Measurements from ENCODE around the gene PRKCSH.
"Not testable (repeated sequence)": the region's sequence is repeated elsewhere in the genome, so short reads cannot be mapped to it uniquely, and the experiment has no call there.

Gene PRKCSH

GRCh38 chr19:11457115-11457514 lies 21.7 kb downstream of the PRKCSH start:
- no peak for TF ChIP-seq SUZ12 (IDR thresholded peaks at IDR 0.05)
- no peak for TF ChIP-seq BHLHE40 (IDR thresholded peaks at IDR 0.05; ENCODE audit: borderline replicate concordance)
- TF ChIP-seq FOXM1 (IDR thresholded peaks at IDR 0.05; ENCODE audit: borderline replicate concordance): no peak
- no peak for TF ChIP-seq L3MBTL2 (conservative IDR thresholded peaks at IDR 0.05)
- TF ChIP-seq PKNOX1 (IDR thresholded peaks at IDR 0.05): no peak
- no peak for TF ChIP-seq ARNT (IDR thresholded peaks at IDR 0.05)
- ChIA-PET POLR2A (interaction anchor here (1.3 kb wide), 1 partner anchor 82 kb away, joined by 6 read pairs; the partner anchor contains the start of gene SWSAP1), CTCF (interaction anchor here (1.0 kb wide), 1 partner anchor 25 kb away, joined by 5 read pairs; no protein-coding TSS in a partner anchor)
- no peak for DNase-seq (ENCODE audit: extremely low spot score)

- no peak for DNase-seq (ENCODE audit: extremely low spot score)
- no peak for TF ChIP-seq L3MBTL2 (conservative IDR thresholded peaks at IDR 0.05)
- TF ChIP-seq ARNT (IDR thresholded peaks at IDR 0.05): no peak
- ChIA-PET CTCF (interaction anchor here (1.0 kb wide), 1 partner anchor 25 kb away, joined by 5 read pairs; no protein-coding TSS in a partner anchor), POLR2A (interaction anchor here (1.3 kb wide), 1 partner anchor 83 kb away, joined by 6 read pairs; the partner anchor contains the start of gene SWSAP1)
Measured at GRCh38 chr19:11457831-11458230, 22.4 kb downstream of the PRKCSH start.

- POLR2A ChIA-PET: interaction anchor here (1.3 kb wide), 1 partner anchor 83 kb away, joined by 6 read pairs; the partner anchor contains the start of gene SWSAP1
- CTCF ChIA-PET: interaction anchor here (1.0 kb wide), 1 partner anchor 24 kb away, joined by 5 read pairs; no protein-coding TSS in a partner anchor
- TF ChIP-seq L3MBTL2 (conservative IDR thresholded peaks at IDR 0.05): no peak
- TF ChIP-seq FOXM1 (IDR thresholded peaks at IDR 0.05; ENCODE audit: borderline replicate concordance): no peak
- no peak for TF ChIP-seq ARNT (IDR thresholded peaks at IDR 0.05)
- TF ChIP-seq TARDBP (IDR thresholded peaks at IDR 0.05): no peak
- no peak for TF ChIP-seq ZNF384 (IDR thresholded peaks at IDR 0.05)
- no peak for TF ChIP-seq SP1 (IDR thresholded peaks at IDR 0.05)
- TF ChIP-seq LEF1 (IDR thresholded peaks at IDR 0.05; ENCODE audit: borderline replicate concordance): no peak
- no peak for TF ChIP-seq FOXK2 (IDR thresholded peaks at IDR 0.05)
- TF ChIP-seq CTBP1 (IDR thresholded peaks at IDR 0.05; ENCODE audit: borderline replicate concordance): no peak
- TF ChIP-seq SUZ12 (IDR thresholded peaks at IDR 0.05): no peak
- TF ChIP-seq HDGF (IDR thresholded peaks at IDR 0.05; ENCODE audit: borderline replicate concordance): no peak
- no peak for TF ChIP-seq NFRKB (IDR thresholded peaks at IDR 0.05)
- no peak for TF ChIP-seq FOXA1 (IDR thresholded peaks at IDR 0.05)
- no peak for TF ChIP-seq BHLHE40 (IDR thresholded peaks at IDR 0.05; ENCODE audit: borderline replicate concordance)
- no peak for TF ChIP-seq ELF4 (IDR thresholded peaks at IDR 0.05)
- TF ChIP-seq PKNOX1 (IDR thresholded peaks at IDR 0.05): no peak
- DNase-seq (ENCODE audit: extremely low spot score): no peak
Measured at GRCh38 chr19:11458236-11458900, 22.9 kb downstream of the PRKCSH start.

GRCh38 chr19:11458912-11459311 lies 23.5 kb downstream of the PRKCSH start:
- DNase-seq (ENCODE audit: extremely low spot score); POLR2A ChIA-PET: not testable (repeated sequence)
- CTCF ChIA-PET: interaction anchor here (1.1 kb wide), 1 partner anchor 24 kb away, joined by 5 read pairs; no protein-coding TSS in a partner anchor

- TF ChIP-seq FOXM1 (IDR thresholded peaks at IDR 0.05; ENCODE audit: borderline replicate concordance): no peak
- TF ChIP-seq ELF4 (IDR thresholded peaks at IDR 0.05): no peak
- ChIA-PET POLR2A (no interaction called here), CTCF (no interaction called here)
- no peak for DNase-seq (ENCODE audit: extremely low spot score)
Measured at GRCh38 chr19:11460207-11460606, 24.8 kb downstream of the PRKCSH start.

GRCh38 chr19:11461453-11461852 lies 26.0 kb downstream of the PRKCSH start:
- POLR2A ChIA-PET: no interaction called here
- CTCF ChIA-PET: no interaction called here
- no peak for TF ChIP-seq TARDBP (IDR thresholded peaks at IDR 0.05)
- TF ChIP-seq CTBP1 (IDR thresholded peaks at IDR 0.05; ENCODE audit: borderline replicate concordance): no peak
- TF ChIP-seq PKNOX1 (IDR thresholded peaks at IDR 0.05): no peak
- no peak for TF ChIP-seq HDGF (IDR thresholded peaks at IDR 0.05; ENCODE audit: borderline replicate concordance)
- TF ChIP-seq NFRKB (IDR thresholded peaks at IDR 0.05): no peak
- no peak for TF ChIP-seq ELF4 (IDR thresholded peaks at IDR 0.05)
- TF ChIP-seq ARNT (IDR thresholded peaks at IDR 0.05): no peak
- no peak for TF ChIP-seq FOXK2 (IDR thresholded peaks at IDR 0.05)
- no peak for TF ChIP-seq L3MBTL2 (conservative IDR thresholded peaks at IDR 0.05)
- no peak for DNase-seq (ENCODE audit: extremely low spot score)

GRCh38 chr19:11463391-11463790 lies 28.0 kb downstream of the PRKCSH start:
- DNase-seq (ENCODE audit: extremely low spot score): no peak
- ChIA-PET CTCF (no interaction called here), POLR2A (no interaction called here)
- TF ChIP-seq ZNF384 (IDR thresholded peaks at IDR 0.05) (no peak), FOXA1 (IDR thresholded peaks at IDR 0.05) (no peak), ARNT (IDR thresholded peaks at IDR 0.05) (no peak), CTBP1 (IDR thresholded peaks at IDR 0.05; ENCODE audit: borderline replicate concordance) (no peak), NFRKB (IDR thresholded peaks at IDR 0.05) (no peak), FOXM1 (IDR thresholded peaks at IDR 0.05; ENCODE audit: borderline replicate concordance) (no peak), SUZ12 (IDR thresholded peaks at IDR 0.05) (no peak), SP1 (IDR thresholded peaks at IDR 0.05) (no peak), BHLHE40 (IDR thresholded peaks at IDR 0.05; ENCODE audit: borderline replicate concordance) (no peak), PKNOX1 (IDR thresholded peaks at IDR 0.05) (no peak), ELF4 (IDR thresholded peaks at IDR 0.05) (no peak)

Measured in HEK293T (cell line).